ENCODE measurements around the gene COA7. TPM values are rescaled to one million over a fixed set of nuclear protein-coding genes. Genes with fewer than 3 reads are reported as not detected.

Gene COA7
- total and polyA plus RNA-seq, 11 donors = 6.4 to 19.5 (median 16.3) TPM

GRCh38 chr1:52683367-52683940 lies 14.7 kb downstream of the COA7 start:
- 91 to 96% (median 94%) methylated on average over 4 of the region's 4 CpGs for WGBS, 4 donors
- H3K27me3 ChIP-seq = no peaks in the 10 kb centered on the region
- no peak for DNase-seq
- H3K27ac ChIP-seq = no peak overlapping the region
- intact Hi-C loops (cut with DNase I) = loop anchor here in 9 of 10 donors (10.0 kb wide), 7 partner anchors 129 to 559 kb away; partner anchors contain the start of genes TUT4 (in 3 of the 9), ORC1 (in 1 of the 9) and PRPF38A (in 1 of the 9)
- H3K4me1 ChIP-seq = peaks cover 0 to 6% (median 0%) of the 10 kb centered on the region in 12 donors
- no peak overlapping the region for H3K4me3 ChIP-seq
- no peak for ATAC-seq
- peaks cover 0 to 27% (median 19%) of the 10 kb centered on the region in 9 donors for H3K36me3 ChIP-seq
- TF ChIP-seq POLR2A (IDR thresholded peaks at IDR 0.05) (no peak), CTCF (IDR thresholded peaks at IDR 0.05) (no peak)
- H3K9me3 ChIP-seq = peaks cover 0 to 4% (median 0%) of the 10 kb centered on the region in 12 donors

GRCh38 chr1:52681136-52681535 lies 17.0 kb downstream of the COA7 start:
- peaks cover 0 to 21% (median 7%) of the 10 kb centered on the region in 12 donors for H3K4me1 ChIP-seq
- DNase-seq (no peak), ATAC-seq (no peak)
- no peak overlapping the region for H3K27ac ChIP-seq
- peaks cover 0 to 7% (median 0%) of the 10 kb centered on the region in 9 donors for H3K36me3 ChIP-seq
- H3K4me3 ChIP-seq = no peak overlapping the region
- 79 to 89% (median 87%) methylated on average over 4 of the region's 4 CpGs for WGBS, 4 donors
- TF ChIP-seq POLR2A (IDR thresholded peaks at IDR 0.05) = no peak
- no peak for TF ChIP-seq CTCF (IDR thresholded peaks at IDR 0.05)
- intact Hi-C loops (cut with DNase I) = loop anchor here in 9 of 10 donors (10.0 kb wide), 7 partner anchors 126 to 556 kb away; partner anchors contain the start of genes TUT4 (in 3 of the 9), ORC1 (in 1 of the 9) and PRPF38A (in 1 of the 9)
- no peaks in the 10 kb centered on the region for H3K9me3 ChIP-seq
- no peaks in the 10 kb centered on the region for H3K27me3 ChIP-seq

- ATAC-seq (no peak), DNase-seq (no peak)
- WGBS, 4 donors = 87 to 90% (median 89%) methylated on average over 3 of the region's 3 CpGs
- Histone ChIP-seq H3K27ac (no peak overlapping the region), H3K27me3 (no peaks in the 10 kb centered on the region), H3K4me1 (peaks cover 0 to 19% (median 7%) of the 10 kb centered on the region in 12 donors), H3K4me3 (no peak overlapping the region), H3K9me3 (no peaks in the 10 kb centered on the region), H3K36me3 (peaks cover 0 to 6% (median 0%) of the 10 kb centered on the region in 9 donors)
- TF ChIP-seq POLR2A (IDR thresholded peaks at IDR 0.05) (no peak), CTCF (IDR thresholded peaks at IDR 0.05) (no peak)
- intact Hi-C loops (cut with DNase I) = loop anchor here in 9 of 10 donors (10.0 kb wide), 7 partner anchors 126 to 556 kb away; partner anchors contain the start of genes TUT4 (in 3 of the 9), ORC1 (in 1 of the 9) and PRPF38A (in 1 of the 9)
These were observed 17.8 kb downstream of the COA7 start for GRCh38 chr1:52680353-52680752.

GRCh38 chr1:52679498-52679897 lies 18.6 kb downstream of the COA7 start:
- Histone ChIP-seq H3K27ac (no peak overlapping the region), H3K4me1 (peaks cover 0 to 19% (median 7%) of the 10 kb centered on the region in 12 donors), H3K4me3 (no peak overlapping the region), H3K36me3 (no peaks in the 10 kb centered on the region), H3K27me3 (no peaks in the 10 kb centered on the region), H3K9me3 (no peaks in the 10 kb centered on the region)
- ATAC-seq = no peak
- 87 to 93% (median 92%) methylated on average over 5 of the region's 5 CpGs for WGBS, 4 donors
- intact Hi-C loops (cut with DNase I) = loop anchor here in 1 of 10 donors (10.0 kb wide), 1 partner anchor 125 kb away; the partner anchor contains the start of gene TUT4
- TF ChIP-seq CTCF (IDR thresholded peaks at IDR 0.05) (no peak), POLR2A (IDR thresholded peaks at IDR 0.05) (no peak)
- DNase-seq = no peak

All from heart left ventricle (tissue), 16 donors.